HepG2 (cell line): Measurements from ENCODE around the gene PIGR.

Experiments
- BRD4 ChIP-seq: sonication (generic); formaldehyde crosslinking; IDR thresholded peaks from 2 replicates; pipeline ENCODE4 v1.4.0; 2020; ENCODE audit warnings: missing genetic modification reagents
- GPN1 ChIP-seq: sonication (generic); formaldehyde crosslinking; IDR thresholded peaks from 2 replicates; pipeline ENCODE4 v1.5.1; 2020; ENCODE audit warnings: missing genetic modification reagents, borderline replicate concordance
- HNRNPK ChIP-seq: fragments of 200-400 bp; formaldehyde crosslinking; IDR thresholded peaks from 2 replicates; pipeline ENCODE4 v1.6.1; 2018; ENCODE audit warnings: low read length, low read depth, moderate library complexity, mild to moderate bottlenecking; ENCODE audit not compliant: poor library complexity, severe bottlenecking
- JUND ChIP-seq: sonication (generic); formaldehyde crosslinking; IDR thresholded peaks from 2 replicates; pipeline ENCODE4 v1.8.0; 2022; ENCODE audit warnings: mild to moderate bottlenecking, missing genetic modification reagents
- POLR2A ChIP-seq, 2 experiments: IDR thresholded peaks; 2 replicates each; pipeline ENCODE4 v1.6.1; 2011; ENCODE audit warnings: low read depth in 2 of 2, low read length in 2 of 2, mild to moderate bottlenecking in 1 of 2, moderate library complexity in 1 of 2; ENCODE audit not compliant: insufficient read depth in 1 of 2
- POLR2AphosphoS5 ChIP-seq: IDR thresholded peaks from 2 replicates; pipeline ENCODE4 v1.6.1; 2012; ENCODE audit warnings: low read depth, low read length
- SRSF1 ChIP-seq: fragments of 200-400 bp; formaldehyde crosslinking; optimal IDR thresholded peaks from 2 replicates; pipeline ENCODE3; 2017; ENCODE audit warnings: mild to moderate bottlenecking, low read depth, low read length, moderate library complexity
- ZNF709 ChIP-seq: sonication (generic); formaldehyde crosslinking; IDR thresholded peaks from 2 replicates; pipeline ENCODE4 v1.5.0; 2020; ENCODE audit warnings: mild to moderate bottlenecking, missing genetic modification reagents
- ZSCAN21 ChIP-seq: sonication (generic); formaldehyde crosslinking; IDR thresholded peaks from 2 replicates; pipeline ENCODE4 v1.8.0; 2022; ENCODE audit warnings: mild to moderate bottlenecking, missing genetic modification reagents, moderate library complexity, borderline replicate concordance
- TF ChIP-seq, protein P1 (sequence below): sonication (generic); formaldehyde crosslinking; IDR thresholded peaks from 2 replicates; pipeline ENCODE4 v1.5.0; 2020; ENCODE audit warnings: mild to moderate bottlenecking, missing genetic modification reagents, moderate library complexity

DNA sequence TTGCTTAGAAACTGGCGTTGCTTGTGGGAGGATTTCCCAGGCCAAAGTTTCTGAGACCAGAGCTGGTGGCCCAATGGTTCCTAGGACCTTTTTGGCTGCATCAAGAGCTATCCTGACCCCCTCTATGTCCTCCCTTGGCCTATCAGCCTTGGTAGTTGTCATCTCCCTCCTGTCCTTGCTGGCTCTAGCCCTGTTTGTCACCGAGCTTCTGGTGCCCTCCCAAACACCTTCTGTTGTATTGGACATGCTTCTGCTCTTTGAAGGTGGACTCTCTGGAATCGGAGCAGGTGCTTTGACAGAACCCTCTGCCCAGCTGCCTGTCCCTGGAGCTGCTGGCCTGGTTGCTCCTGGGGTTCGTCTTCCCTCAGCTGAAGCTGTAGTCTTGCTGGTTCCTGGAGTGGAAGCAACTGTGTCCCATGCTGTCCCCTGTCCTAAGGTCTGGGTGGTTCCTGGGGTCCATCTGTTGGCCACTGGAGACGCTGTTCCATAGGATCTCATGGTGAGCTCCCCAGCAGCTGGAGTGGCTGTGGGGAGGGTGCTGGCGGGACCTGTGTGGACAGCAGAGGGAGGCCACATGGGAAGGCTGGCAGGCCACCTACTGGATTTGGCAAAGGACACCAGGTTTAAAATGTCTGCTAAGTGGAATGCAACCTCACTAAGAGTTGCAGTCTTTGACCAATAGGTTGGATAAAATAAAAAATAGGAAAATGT lies 14.6 kb upstream of the PIGR start:
- TF ChIP-seq HNRNPK (no peak), POLR2A (IDR thresholded peaks at IDR 0.05; ENCODE audit: insufficient read depth in 1 of 2, low read depth in 2 of 2, low read length in 2 of 2) (no peak), JUND (no peak), SRSF1 (no peak), ZNF709 (CRISPR knock-in tag) (no peak), ZSCAN21 (CRISPR knock-in tag) (no peak), BRD4 (CRISPR knock-in tag) (no peak), GPN1 (CRISPR knock-in tag) (no peak), POLR2AphosphoS5 (no peak)
- TF ChIP-seq, protein P1, sequence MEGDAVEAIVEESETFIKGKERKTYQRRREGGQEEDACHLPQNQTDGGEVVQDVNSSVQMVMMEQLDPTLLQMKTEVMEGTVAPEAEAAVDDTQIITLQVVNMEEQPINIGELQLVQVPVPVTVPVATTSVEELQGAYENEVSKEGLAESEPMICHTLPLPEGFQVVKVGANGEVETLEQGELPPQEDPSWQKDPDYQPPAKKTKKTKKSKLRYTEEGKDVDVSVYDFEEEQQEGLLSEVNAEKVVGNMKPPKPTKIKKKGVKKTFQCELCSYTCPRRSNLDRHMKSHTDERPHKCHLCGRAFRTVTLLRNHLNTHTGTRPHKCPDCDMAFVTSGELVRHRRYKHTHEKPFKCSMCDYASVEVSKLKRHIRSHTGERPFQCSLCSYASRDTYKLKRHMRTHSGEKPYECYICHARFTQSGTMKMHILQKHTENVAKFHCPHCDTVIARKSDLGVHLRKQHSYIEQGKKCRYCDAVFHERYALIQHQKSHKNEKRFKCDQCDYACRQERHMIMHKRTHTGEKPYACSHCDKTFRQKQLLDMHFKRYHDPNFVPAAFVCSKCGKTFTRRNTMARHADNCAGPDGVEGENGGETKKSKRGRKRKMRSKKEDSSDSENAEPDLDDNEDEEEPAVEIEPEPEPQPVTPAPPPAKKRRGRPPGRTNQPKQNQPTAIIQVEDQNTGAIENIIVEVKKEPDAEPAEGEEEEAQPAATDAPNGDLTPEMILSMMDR (CRISPR knock-in tag) = peak; percentile 56
